ENCODE results near the gene ARPC1A.
"Not testable (repeated sequence)": the region's sequence is repeated elsewhere in the genome, so short reads cannot be mapped to it uniquely, and the experiment has no call there.

The ARPC1A gene

DNA sequence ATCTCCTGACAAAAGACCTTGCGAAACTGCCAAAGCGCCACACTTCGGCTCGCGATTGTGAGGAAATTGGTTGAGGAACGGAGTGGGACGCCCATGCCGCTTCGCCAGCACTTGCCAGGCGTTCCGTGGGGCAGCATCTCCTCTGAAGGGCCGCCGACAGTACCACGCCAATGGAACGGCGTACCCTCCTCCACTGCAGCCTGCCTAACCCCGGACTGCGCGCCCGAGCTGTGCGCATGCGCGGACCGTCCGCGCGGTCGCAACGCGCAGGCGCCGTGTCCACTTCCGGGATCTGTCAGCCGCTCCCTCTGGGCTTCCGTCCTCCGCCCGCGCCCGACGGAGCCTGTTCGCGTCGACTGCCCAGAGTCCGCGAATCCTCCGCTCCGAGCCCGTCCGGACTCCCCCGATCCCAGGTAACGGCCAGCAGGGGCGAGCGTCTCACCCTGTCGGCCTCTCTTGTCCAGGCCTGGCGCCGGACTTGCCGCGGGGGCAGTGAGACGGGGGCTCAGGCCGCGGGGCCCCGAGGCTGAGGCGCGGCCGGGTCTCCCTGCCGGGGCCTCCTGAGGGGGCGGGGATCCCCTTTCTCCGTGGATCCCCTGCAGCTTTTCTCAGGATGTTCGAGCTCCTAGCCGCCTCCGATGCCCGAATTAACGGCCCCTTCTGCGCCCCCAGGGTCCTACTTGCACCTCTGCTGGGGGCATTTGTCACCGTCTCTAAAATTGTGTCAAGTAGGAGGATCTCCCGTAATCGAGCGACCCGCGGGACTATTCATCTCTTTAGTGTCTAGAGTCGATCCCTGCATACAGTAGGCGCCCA, at the start of gene ARPC1A:
Gene ARPC1A, plus strand, starts transcription at position 307 of the 816 bp plus-strand sequence. CDS start 7,456 bp downstream, outside the sequence.
- TF ChIP-seq, protein P1, sequence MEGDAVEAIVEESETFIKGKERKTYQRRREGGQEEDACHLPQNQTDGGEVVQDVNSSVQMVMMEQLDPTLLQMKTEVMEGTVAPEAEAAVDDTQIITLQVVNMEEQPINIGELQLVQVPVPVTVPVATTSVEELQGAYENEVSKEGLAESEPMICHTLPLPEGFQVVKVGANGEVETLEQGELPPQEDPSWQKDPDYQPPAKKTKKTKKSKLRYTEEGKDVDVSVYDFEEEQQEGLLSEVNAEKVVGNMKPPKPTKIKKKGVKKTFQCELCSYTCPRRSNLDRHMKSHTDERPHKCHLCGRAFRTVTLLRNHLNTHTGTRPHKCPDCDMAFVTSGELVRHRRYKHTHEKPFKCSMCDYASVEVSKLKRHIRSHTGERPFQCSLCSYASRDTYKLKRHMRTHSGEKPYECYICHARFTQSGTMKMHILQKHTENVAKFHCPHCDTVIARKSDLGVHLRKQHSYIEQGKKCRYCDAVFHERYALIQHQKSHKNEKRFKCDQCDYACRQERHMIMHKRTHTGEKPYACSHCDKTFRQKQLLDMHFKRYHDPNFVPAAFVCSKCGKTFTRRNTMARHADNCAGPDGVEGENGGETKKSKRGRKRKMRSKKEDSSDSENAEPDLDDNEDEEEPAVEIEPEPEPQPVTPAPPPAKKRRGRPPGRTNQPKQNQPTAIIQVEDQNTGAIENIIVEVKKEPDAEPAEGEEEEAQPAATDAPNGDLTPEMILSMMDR (IDR thresholded peaks at IDR 0.05): no peak
- peak; percentile 93 for DNase-seq
- Mint-ChIP-seq H3K27ac (peak within 1 kb of the TSS; percentile 82), H3K4me1 (peaks cover 17% of the 10 kb centered on the region), H3K4me3 (peak within 1 kb of the TSS; percentile 90), H3K36me3 (ENCODE audit: low read depth) (peaks cover 17% of the 10 kb centered on the region), H3K9me3 (no peaks in the 10 kb centered on the region), H3K27me3 (ENCODE audit: low read depth, poor library complexity) (no peaks in the 10 kb centered on the region)

DNA sequence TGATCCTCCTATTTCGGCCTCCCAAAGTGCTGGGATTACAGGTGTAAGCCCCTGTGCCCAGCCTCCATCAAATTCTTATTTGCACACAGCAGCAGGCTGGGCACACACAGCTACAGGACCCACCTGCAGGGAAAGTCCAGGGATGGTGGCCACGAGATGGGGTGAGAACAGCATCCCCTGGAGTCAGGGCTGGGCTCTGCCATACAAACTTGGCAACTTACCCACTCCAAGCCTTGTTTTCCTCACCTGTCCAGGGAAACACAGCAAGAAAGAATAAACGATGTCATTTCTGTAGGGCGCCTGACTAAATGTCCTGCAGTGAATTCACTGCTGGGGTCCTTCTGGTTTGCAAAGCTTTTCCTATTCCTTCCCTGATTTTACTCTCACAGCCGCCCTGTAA, 47.5 kb upstream of the ARPC1A start:
- Mint-ChIP-seq H3K27me3 (ENCODE audit: low read depth, poor library complexity) (peaks cover 7% of the 10 kb centered on the region), H3K4me3 (no peak overlapping the region), H3K27ac (no peak overlapping the region), H3K36me3 (ENCODE audit: low read depth) (no peaks in the 10 kb centered on the region), H3K9me3 (no peaks in the 10 kb centered on the region), H3K4me1 (no peaks in the 10 kb centered on the region)
- TF ChIP-seq, protein P1 (IDR thresholded peaks at IDR 0.05): no peak
- DNase-seq: no peak

DNA sequence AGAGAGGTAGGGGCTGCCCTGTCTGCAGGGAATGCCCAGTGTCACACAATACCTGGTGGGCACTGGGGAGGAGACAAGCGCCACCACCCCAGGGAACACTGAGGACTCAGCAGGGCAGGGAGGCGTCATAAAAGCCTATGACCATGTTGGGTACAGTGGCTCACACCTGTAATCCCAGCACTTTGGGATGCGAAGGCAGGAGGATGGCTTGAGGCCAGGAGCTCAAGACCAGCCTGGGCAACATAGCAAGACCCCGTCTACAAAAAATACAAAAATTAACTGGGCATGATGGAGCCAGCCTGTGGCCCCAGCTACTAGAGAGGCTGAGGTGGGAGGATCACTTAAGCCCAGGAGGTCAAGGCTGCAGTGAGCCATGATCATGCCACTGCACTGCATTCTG, 41.5 kb upstream of the ARPC1A start:
- DNase-seq; H3K27ac Mint-ChIP-seq; H3K27me3 Mint-ChIP-seq (ENCODE audit: low read depth, poor library complexity); H3K9me3 Mint-ChIP-seq; H3K4me3 Mint-ChIP-seq; H3K36me3 Mint-ChIP-seq (ENCODE audit: low read depth); H3K4me1 Mint-ChIP-seq: not testable (repeated sequence)

DNA sequence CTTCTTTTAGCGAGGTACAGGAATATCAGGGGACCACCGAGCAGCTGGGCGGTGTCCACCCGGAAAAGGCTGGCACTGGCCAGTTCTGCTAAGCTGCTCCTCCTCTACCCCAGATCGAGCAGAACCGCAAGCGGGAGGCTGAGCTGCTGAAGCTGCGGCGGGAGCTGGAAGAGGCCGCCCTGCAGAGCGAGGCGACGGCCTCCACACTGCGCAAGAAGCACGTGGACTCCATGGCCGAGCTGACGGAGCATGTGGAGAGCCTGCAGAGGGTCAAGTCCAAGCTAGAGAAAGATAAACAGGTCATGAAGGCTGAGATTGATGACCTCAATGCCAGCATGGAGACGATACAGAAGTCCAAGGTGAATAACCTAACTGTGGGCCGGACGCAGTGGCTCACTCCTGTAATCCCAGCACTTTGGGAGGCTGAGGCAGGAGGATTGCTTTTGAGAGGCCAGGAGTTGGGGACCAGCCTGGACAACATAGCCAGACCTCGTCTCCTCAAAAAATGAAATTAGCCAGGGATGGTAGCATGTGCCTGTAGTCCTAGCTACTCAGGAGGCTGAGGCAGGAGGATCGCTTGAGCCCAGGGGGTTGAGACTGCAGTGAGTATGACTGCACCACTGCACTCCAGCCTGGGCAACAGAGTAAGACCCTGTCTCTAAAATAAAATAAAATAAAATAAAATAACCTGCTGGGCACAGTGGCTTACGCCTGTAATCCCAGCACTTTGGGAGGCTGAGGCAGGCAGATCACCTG, 37.7 kb upstream of the ARPC1A start:
- H3K27ac Mint-ChIP-seq: no peak overlapping the region
- DNase-seq: no peak
- H3K4me3 Mint-ChIP-seq: no peak overlapping the region
- no peaks in the 10 kb centered on the region for H3K9me3 Mint-ChIP-seq
- no peaks in the 10 kb centered on the region for H3K27me3 Mint-ChIP-seq (ENCODE audit: low read depth, poor library complexity)
- H3K4me1 Mint-ChIP-seq: no peaks in the 10 kb centered on the region
- no peaks in the 10 kb centered on the region for H3K36me3 Mint-ChIP-seq (ENCODE audit: low read depth)
- TF ChIP-seq, protein P1 (IDR thresholded peaks at IDR 0.05): no peak

DNA sequence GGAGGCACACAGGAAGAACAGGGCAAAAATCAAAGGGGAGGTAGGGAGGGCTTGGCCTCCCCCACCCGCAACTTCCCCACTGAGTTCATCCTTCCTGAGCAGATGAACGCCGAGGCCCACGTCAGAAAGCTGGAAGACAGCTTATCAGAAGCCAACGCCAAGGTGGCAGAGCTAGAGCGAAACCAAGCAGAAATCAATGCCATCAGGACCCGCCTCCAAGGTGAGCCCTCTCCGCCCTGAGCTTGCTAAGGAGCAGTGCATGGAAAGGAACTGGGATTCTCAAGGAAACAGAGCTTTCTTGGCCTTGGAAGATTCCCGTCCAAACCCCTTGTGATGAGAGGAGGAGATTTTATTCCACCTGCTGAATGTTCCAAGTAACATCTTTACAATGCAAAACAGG, 36.5 kb upstream of the ARPC1A start:
- no peak overlapping the region for H3K4me3 Mint-ChIP-seq
- no peaks in the 10 kb centered on the region for H3K4me1 Mint-ChIP-seq
- H3K9me3 Mint-ChIP-seq: no peaks in the 10 kb centered on the region
- no peak overlapping the region for H3K27ac Mint-ChIP-seq
- H3K27me3 Mint-ChIP-seq (ENCODE audit: low read depth, poor library complexity): no peaks in the 10 kb centered on the region
- TF ChIP-seq, protein P1 (IDR thresholded peaks at IDR 0.05): no peak
- no peak for DNase-seq
- no peaks in the 10 kb centered on the region for H3K36me3 Mint-ChIP-seq (ENCODE audit: low read depth)

DNA sequence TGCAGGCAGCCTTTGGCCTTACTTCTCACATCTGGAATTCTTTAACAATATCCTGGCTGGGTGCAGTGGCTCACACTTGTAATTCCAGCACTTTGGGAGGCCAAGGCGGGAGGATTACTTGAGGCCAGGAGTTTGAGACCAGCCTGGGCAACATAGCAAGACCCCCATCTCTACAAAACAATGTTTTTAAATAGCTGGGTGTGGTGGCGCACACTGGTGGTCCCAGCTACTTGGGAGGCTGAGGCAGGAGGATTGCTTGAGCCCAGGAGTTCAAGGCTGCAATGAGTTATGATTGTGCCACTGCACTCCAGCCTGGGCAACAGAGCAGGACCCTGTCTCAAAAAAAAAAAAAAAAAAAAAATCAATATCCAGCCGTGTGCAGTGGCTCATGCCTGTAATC, 35.5 kb upstream of the ARPC1A start:
- H3K9me3 Mint-ChIP-seq; DNase-seq; H3K27ac Mint-ChIP-seq; H3K36me3 Mint-ChIP-seq (ENCODE audit: low read depth); H3K4me1 Mint-ChIP-seq; H3K4me3 Mint-ChIP-seq; H3K27me3 Mint-ChIP-seq (ENCODE audit: low read depth, poor library complexity): not testable (repeated sequence)

Measured in nephron progenitor cell (in vitro differentiated cells).